ENCODE data around the gene ATM. TPM values are rescaled to one million over a fixed set of nuclear protein-coding genes. Genes with fewer than 3 reads are reported as not detected.

The ATM gene
- total and polyA plus RNA-seq, 2 experiments from 2014 or later = 27.6 to 59.3 TPM

DNA sequence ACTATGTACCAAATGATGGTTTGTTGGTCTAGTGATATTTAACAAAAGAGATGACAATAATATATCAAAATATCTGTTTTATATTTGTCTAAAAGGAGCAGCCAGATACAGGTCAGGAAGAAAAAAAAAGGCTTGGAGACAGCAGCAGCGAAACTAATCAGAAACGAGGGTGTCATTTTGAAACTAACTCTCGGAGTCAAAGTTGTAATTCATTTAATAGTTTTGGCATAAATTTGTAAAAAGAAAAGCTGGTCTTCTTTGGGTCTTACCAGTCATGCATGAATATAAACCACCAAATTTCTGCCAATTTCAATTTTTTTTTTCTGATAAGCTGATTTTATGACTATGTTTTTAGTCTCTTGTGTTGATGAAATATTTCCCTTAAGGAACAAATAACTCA is 26.0 kb upstream of the ATM start (continued):
- TF ChIP-seq ZNF331 (CRISPR knock-in tag; IDR thresholded peaks at IDR 0.05; ENCODE audit: low read depth) (no peak), CREB1 (CRISPR knock-in tag; IDR thresholded peaks at IDR 0.05; ENCODE audit: low read depth) (no peak), NANOG (IDR thresholded peaks at IDR 0.05; ENCODE audit: borderline replicate concordance) (no peak)

DNA sequence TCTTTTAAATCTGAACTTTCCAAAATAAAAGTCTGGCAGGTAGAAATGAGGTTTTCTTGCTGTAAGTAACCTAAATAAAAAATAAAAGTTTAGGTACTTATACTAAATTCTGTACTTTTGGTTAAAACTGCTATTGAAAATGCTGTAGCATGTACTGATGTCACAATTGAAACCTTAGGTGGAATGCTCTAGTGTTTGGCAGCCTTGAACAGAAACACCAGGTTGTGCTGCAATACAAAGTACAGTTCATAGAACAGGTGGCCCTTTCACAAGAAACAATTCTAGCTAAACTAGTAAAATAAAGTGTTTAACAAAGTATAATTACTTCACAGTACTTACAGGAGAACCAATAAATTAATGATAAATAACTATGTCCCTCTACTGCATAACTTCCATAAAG is 25.5 kb upstream of the ATM start:
- H3K36me3 Mint-ChIP-seq (ENCODE audit: low read depth) = peaks cover 51% of the 10 kb centered on the region
- no peak overlapping the region for H3K27ac Mint-ChIP-seq
- TF ChIP-seq ZNF331 (CRISPR knock-in tag; IDR thresholded peaks at IDR 0.05; ENCODE audit: low read depth) (no peak), EZH2phosphoT487 (IDR thresholded peaks at IDR 0.05; ENCODE audit: unreplicated experiment) (no peak)
- TF ChIP-seq, protein P1, sequence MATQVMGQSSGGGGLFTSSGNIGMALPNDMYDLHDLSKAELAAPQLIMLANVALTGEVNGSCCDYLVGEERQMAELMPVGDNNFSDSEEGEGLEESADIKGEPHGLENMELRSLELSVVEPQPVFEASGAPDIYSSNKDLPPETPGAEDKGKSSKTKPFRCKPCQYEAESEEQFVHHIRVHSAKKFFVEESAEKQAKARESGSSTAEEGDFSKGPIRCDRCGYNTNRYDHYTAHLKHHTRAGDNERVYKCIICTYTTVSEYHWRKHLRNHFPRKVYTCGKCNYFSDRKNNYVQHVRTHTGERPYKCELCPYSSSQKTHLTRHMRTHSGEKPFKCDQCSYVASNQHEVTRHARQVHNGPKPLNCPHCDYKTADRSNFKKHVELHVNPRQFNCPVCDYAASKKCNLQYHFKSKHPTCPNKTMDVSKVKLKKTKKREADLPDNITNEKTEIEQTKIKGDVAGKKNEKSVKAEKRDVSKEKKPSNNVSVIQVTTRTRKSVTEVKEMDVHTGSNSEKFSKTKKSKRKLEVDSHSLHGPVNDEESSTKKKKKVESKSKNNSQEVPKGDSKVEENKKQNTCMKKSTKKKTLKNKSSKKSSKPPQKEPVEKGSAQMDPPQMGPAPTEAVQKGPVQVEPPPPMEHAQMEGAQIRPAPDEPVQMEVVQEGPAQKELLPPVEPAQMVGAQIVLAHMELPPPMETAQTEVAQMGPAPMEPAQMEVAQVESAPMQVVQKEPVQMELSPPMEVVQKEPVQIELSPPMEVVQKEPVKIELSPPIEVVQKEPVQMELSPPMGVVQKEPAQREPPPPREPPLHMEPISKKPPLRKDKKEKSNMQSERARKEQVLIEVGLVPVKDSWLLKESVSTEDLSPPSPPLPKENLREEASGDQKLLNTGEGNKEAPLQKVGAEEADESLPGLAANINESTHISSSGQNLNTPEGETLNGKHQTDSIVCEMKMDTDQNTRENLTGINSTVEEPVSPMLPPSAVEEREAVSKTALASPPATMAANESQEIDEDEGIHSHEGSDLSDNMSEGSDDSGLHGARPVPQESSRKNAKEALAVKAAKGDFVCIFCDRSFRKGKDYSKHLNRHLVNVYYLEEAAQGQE (IDR thresholded peaks at IDR 0.05; ENCODE audit: unreplicated experiment) = no peak
- peaks cover 53% of the 10 kb centered on the region for H3K79me2 ChIP-seq (replicated peaks; ENCODE audit: insufficient read depth)
- H3K36me3 ChIP-seq (ENCODE audit: insufficient read depth) = peaks cover 13% of the 10 kb centered on the region
- H3F3A ChIP-seq (replicated peaks; ENCODE audit: low read depth) = no peaks in the 10 kb centered on the region
- ATAC-seq (no peak), DNase-seq (ENCODE audit: low spot score) (no peak)
- H3K27me3 Mint-ChIP-seq (ENCODE audit: insufficient read depth, low read depth, poor library complexity) = peaks cover 2% of the 10 kb centered on the region
- H3K4me1 ChIP-seq (ENCODE audit: insufficient read depth) = peaks cover 17% of the 10 kb centered on the region
- H3K4me3 ChIP-seq = no peak overlapping the region
- no peaks in the 10 kb centered on the region for H3K9me2 ChIP-seq (ENCODE audit: insufficient read depth)
- H2AFZ ChIP-seq = no peak overlapping the region
- no peaks in the 10 kb centered on the region for H3K27me3 ChIP-seq (ENCODE audit: insufficient read depth)
- H3K4me2 ChIP-seq = no peak overlapping the region
- no peak overlapping the region for H3K4me3 Mint-ChIP-seq
- H3K27ac ChIP-seq (ENCODE audit: low read depth) = no peak overlapping the region
- no peaks in the 10 kb centered on the region for H3K9me3 Mint-ChIP-seq
- H3K4me1 Mint-ChIP-seq = peaks cover 13% of the 10 kb centered on the region; the same call in 2 of the 3 replicates
- peaks cover 18% of the 10 kb centered on the region; the same call in 1 of the 2 replicates for H4K20me1 ChIP-seq (replicated peaks; ENCODE audit: insufficient read depth)

DNA sequence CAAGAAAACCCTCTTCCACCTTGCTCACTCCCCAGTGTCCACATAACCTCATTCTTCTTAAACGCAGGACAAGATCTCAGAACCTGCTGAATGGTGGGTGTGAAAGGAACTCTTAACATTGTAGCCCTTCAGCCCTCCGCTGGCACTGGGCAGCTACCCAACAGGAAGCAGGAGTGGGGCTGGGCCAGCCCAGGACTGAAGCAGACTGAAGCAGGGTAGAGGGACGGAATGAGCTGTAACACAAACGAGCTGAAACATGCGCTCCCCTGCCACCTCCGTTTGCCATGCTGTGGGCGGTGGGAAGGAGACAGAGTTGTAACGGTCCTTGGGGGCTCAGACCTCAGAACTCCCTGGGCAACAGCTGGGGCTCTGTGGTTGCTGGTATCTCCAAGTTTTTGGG is 24.0 kb upstream of the ATM start:
- peaks cover 4% of the 10 kb centered on the region; the same call in 2 of the 3 replicates for H3K9me3 Mint-ChIP-seq
- DNase-seq (ENCODE audit: low spot score) = no peak
- peaks cover 13% of the 10 kb centered on the region; the same call in 2 of the 3 replicates for H3K4me1 Mint-ChIP-seq
- no peaks in the 10 kb centered on the region for H3K9me2 ChIP-seq (ENCODE audit: insufficient read depth)
- ATAC-seq = peak; percentile 25; the same call in 2 of the 3 replicates
- H3K27me3 ChIP-seq (ENCODE audit: insufficient read depth) = no peaks in the 10 kb centered on the region
- peak overlapping the region; percentile 47 for H3K27ac Mint-ChIP-seq
- H3K27ac ChIP-seq (ENCODE audit: low read depth) = no peak overlapping the region
- no peak overlapping the region for H3K4me3 Mint-ChIP-seq
- peaks cover 17% of the 10 kb centered on the region for H3K36me3 ChIP-seq (ENCODE audit: insufficient read depth)
- no peak overlapping the region for H3K4me3 ChIP-seq
- peaks cover 68% of the 10 kb centered on the region for H3K79me2 ChIP-seq (replicated peaks; ENCODE audit: insufficient read depth)
- H3K36me3 Mint-ChIP-seq (ENCODE audit: low read depth) = peaks cover 53% of the 10 kb centered on the region
- H3K4me2 ChIP-seq = no peak overlapping the region
- peaks cover 18% of the 10 kb centered on the region; the same call in 1 of the 2 replicates for H4K20me1 ChIP-seq (replicated peaks; ENCODE audit: insufficient read depth)
- H2AFZ ChIP-seq = no peak overlapping the region
- H3K27me3 Mint-ChIP-seq (ENCODE audit: insufficient read depth, low read depth, poor library complexity) = peaks cover 2% of the 10 kb centered on the region
- peaks cover 17% of the 10 kb centered on the region for H3K4me1 ChIP-seq (ENCODE audit: insufficient read depth)
- no peaks in the 10 kb centered on the region for H3F3A ChIP-seq (replicated peaks; ENCODE audit: low read depth)
- TF ChIP-seq CREB1 (CRISPR knock-in tag; IDR thresholded peaks at IDR 0.05; ENCODE audit: low read depth) = no peak
- TF ChIP-seq, protein P1 (IDR thresholded peaks at IDR 0.05; ENCODE audit: unreplicated experiment) = no peak
- TF ChIP-seq, protein P2, sequence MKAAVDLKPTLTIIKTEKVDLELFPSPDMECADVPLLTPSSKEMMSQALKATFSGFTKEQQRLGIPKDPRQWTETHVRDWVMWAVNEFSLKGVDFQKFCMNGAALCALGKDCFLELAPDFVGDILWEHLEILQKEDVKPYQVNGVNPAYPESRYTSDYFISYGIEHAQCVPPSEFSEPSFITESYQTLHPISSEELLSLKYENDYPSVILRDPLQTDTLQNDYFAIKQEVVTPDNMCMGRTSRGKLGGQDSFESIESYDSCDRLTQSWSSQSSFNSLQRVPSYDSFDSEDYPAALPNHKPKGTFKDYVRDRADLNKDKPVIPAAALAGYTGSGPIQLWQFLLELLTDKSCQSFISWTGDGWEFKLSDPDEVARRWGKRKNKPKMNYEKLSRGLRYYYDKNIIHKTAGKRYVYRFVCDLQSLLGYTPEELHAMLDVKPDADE (IDR thresholded peaks at IDR 0.05) = no peak
